HEK293T (cell line): ENCODE measurements around the gene CACNA1C.

Experiments
- ARNT ChIP-seq: fragments of 450-650 bp; IDR thresholded peaks from 2 replicates; pipeline ENCODE4 v1.6.1; 2017; ENCODE audit warnings: mild to moderate bottlenecking
- BHLHE40 ChIP-seq: fragments of 450-650 bp; IDR thresholded peaks from 2 replicates; pipeline ENCODE4 v1.6.1; 2016; ENCODE audit warnings: mild to moderate bottlenecking, moderate library complexity, borderline replicate concordance
- ELF4 ChIP-seq: fragments of 450-650 bp; IDR thresholded peaks from 2 replicates; pipeline ENCODE4 v1.6.1; 2017; ENCODE audit warnings: antibody characterized with exemption
- FOXA1 ChIP-seq: fragments of 450-650 bp; IDR thresholded peaks from 2 replicates; pipeline ENCODE4 v1.6.1; 2016; ENCODE audit warnings: mild to moderate bottlenecking
- FOXM1 ChIP-seq: fragments of 450-650 bp; IDR thresholded peaks from 2 replicates; pipeline ENCODE4 v1.6.1; 2017; ENCODE audit warnings: mild to moderate bottlenecking, borderline replicate concordance
- SP1 ChIP-seq: fragments of 450-650 bp; IDR thresholded peaks from 2 replicates; pipeline ENCODE4 v1.6.1; 2017
- ZNF384 ChIP-seq: fragments of 450-650 bp; IDR thresholded peaks from 2 replicates; pipeline ENCODE4 v1.6.1; 2016

GRCh38 chr12:2231011-2231595 lies 178.3 kb downstream of the CACNA1C start:
- TF ChIP-seq ELF4 (no peak), SP1 (no peak), ARNT (no peak), BHLHE40 (no peak), FOXA1 (no peak), FOXM1 (no peak), ZNF384 (no peak)
